H1 (cell line): Measurements from ENCODE around the gene ARHGEF28. TPM values are rescaled to one million over a fixed set of nuclear protein-coding genes. Genes with fewer than 3 reads are reported as not detected.

Source experiments
- CTCF ChIA-PET: fragments of 300-600 bp; sonication (Branson Sonifier 250); formaldehyde crosslinking; loops from one replicate; lab custom pipeline; 2021; ENCODE audit not compliant: partially characterized antibody; lab: Charles Lee
- POLR2A ChIA-PET: fragments of 300-600 bp; sonication (Branson Sonifier 250); formaldehyde crosslinking; loops from one replicate; lab custom pipeline; 2021; ENCODE audit warnings: inconsistent platforms; ENCODE audit not compliant: partially characterized antibody; lab: Charles Lee
- DNase-seq, 2 experiments: peaks; one replicate each; pipeline versions ENCODE4 v3.0.0 to v3.0.0-alpha.2; 2010 to 2022; ENCODE audit warnings: low spot score in 2 of 2, low read depth in 1 of 2, mixed read lengths in 1 of 2
- FAIRE-seq: peaks from 2 replicates; lab custom pipeline; 2011; peaks lifted over from hg19 to GRCh38; lab: Jason Lieb, UNC
- H2AFZ ChIP-seq: 2 replicates; pipeline ENCODE4 v1.8.1; 2012; ENCODE audit warnings: low read length, inconsistent platforms
- H2AK5ac ChIP-seq: 2 replicates; pipeline ENCODE4 v1.6.1; 2013; ENCODE audit warnings: low read depth, low read length
- H2BK120ac ChIP-seq: replicated peaks from 2 replicates; pipeline ENCODE3; 2013; ENCODE audit warnings: low read depth, low read length, inconsistent platforms
- H2BK12ac ChIP-seq: 2 replicates; pipeline ENCODE4 v1.6.1; 2013; ENCODE audit warnings: low read depth, low read length
- H2BK15ac ChIP-seq: 2 replicates; pipeline ENCODE4 v1.6.1; 2013; ENCODE audit warnings: low read length
- H2BK20ac ChIP-seq: 2 replicates; pipeline ENCODE4 v1.6.1; 2013; ENCODE audit warnings: low read length
- H2BK5ac ChIP-seq: 2 replicates; pipeline ENCODE4 v1.6.1; 2013; ENCODE audit warnings: low read depth, low read length
- H3K14ac ChIP-seq: 2 replicates; pipeline ENCODE4 v1.6.1; 2013; ENCODE audit warnings: inconsistent platforms; ENCODE audit not compliant: insufficient read length
- H3K18ac ChIP-seq: 2 replicates; pipeline ENCODE4 v1.6.1; 2013; ENCODE audit warnings: low read length; ENCODE audit errors: extremely low read depth
- H3K23ac ChIP-seq: 2 replicates; pipeline ENCODE4 v1.6.1; 2013; ENCODE audit warnings: inconsistent platforms; ENCODE audit not compliant: insufficient read length
- H3K23me2 ChIP-seq: 2 replicates; pipeline ENCODE4 v1.6.1; 2013; ENCODE audit warnings: low read depth, low read length
- H3K27ac ChIP-seq: 2 replicates; pipeline ENCODE4 v1.6.1; 2011; ENCODE audit warnings: low read depth, low read length, inconsistent platforms
- H3K27me3 ChIP-seq, 4 experiments: replicated peaks in 1 of 4; 1 replicate in 1 of 4; 2 replicates in 3 of 4; pipeline versions ENCODE4 v1.6.1 to v1.8.1; 2011 to 2013; ENCODE audit warnings: low read length in 3 of 4, mild to moderate bottlenecking in 3 of 4, inconsistent platforms in 2 of 4, mixed read lengths in 2 of 4, moderate library complexity in 1 of 4; ENCODE audit not compliant: control insufficient read depth in 3 of 4, insufficient read depth in 3 of 4; ENCODE audit errors: extremely low read depth in 1 of 4
- H3K36me3 ChIP-seq, 4 experiments: 2 replicates each; pipeline versions ENCODE4 v1.6.1 to v1.8.1; 2011 to 2013; ENCODE audit warnings: mild to moderate bottlenecking in 4 of 4, low read length in 3 of 4, moderate library complexity in 2 of 4, control low read depth in 1 of 4, inconsistent platforms in 1 of 4; ENCODE audit not compliant: insufficient read depth in 4 of 4, control insufficient read depth in 2 of 4
- H3K4ac ChIP-seq: replicated peaks from 2 replicates; pipeline ENCODE3; 2013; ENCODE audit warnings: low read length, low read depth, mixed read lengths, inconsistent platforms; ENCODE audit not compliant: insufficient read length
- H3K4me1 ChIP-seq, 4 experiments: replicated peaks in 1 of 4; 1 replicate in 1 of 4; 2 replicates in 3 of 4; pipeline versions ENCODE4 v1.6.1 to v1.8.1; 2011 to 2013; ENCODE audit warnings: low read length in 3 of 4, inconsistent platforms in 2 of 4, mixed read lengths in 1 of 4; ENCODE audit not compliant: insufficient read depth in 4 of 4, control insufficient read depth in 3 of 4
- H3K4me2 ChIP-seq, 2 experiments: 2 replicates each; pipeline versions ENCODE4 v1.6.1 to v1.8.1; 2011 to 2013; ENCODE audit warnings: low read depth in 2 of 2, low read length in 2 of 2, control low read depth in 1 of 2, inconsistent platforms in 1 of 2, mild to moderate bottlenecking in 1 of 2; ENCODE audit not compliant: insufficient read depth in 1 of 2
- H3K4me3 ChIP-seq, 4 experiments: fragments of 200-600, 300-600 bp in 1 of 4; sonication (generic), shearing (Covaris generic), sonication (Bioruptor Twin) in 1 of 4; 2 replicates each; pipeline versions ENCODE4 v1.5.1 to v1.8.1; 2011 to 2016; ENCODE audit warnings: low read length in 4 of 4, low read depth in 3 of 4, control low read depth in 2 of 4, inconsistent platforms in 2 of 4, mild to moderate bottlenecking in 2 of 4, mixed read lengths in 1 of 4, moderate library complexity in 1 of 4; ENCODE audit not compliant: insufficient read depth in 2 of 4; ENCODE audit errors: extremely low read depth in 1 of 4
- H3K56ac ChIP-seq: replicated peaks from 2 replicates; pipeline ENCODE3; 2013; ENCODE audit warnings: low read depth, mild to moderate bottlenecking, mixed read lengths, low read length, inconsistent platforms; ENCODE audit not compliant: insufficient read length
- H3K79me1 ChIP-seq: 2 replicates; pipeline ENCODE4 v1.6.1; 2013; ENCODE audit warnings: low read depth, low read length, control low read depth
- H3K79me2 ChIP-seq, 2 experiments: 2 replicates each; pipeline versions ENCODE4 v1.6.1 to v1.8.1; 2012 to 2013; ENCODE audit warnings: low read length in 2 of 2, mild to moderate bottlenecking in 2 of 2, inconsistent platforms in 1 of 2; ENCODE audit not compliant: insufficient read depth in 2 of 2, control insufficient read depth in 1 of 2
- H3K9ac ChIP-seq, 4 experiments: replicated peaks in 1 of 4; 1 replicate in 1 of 4; 2 replicates in 3 of 4; pipeline versions ENCODE4 v1.6.1 to v1.8.1; 2011 to 2013; ENCODE audit warnings: low read depth in 3 of 4, low read length in 3 of 4, control low read depth in 2 of 4, mild to moderate bottlenecking in 2 of 4, moderate library complexity in 2 of 4, inconsistent platforms in 1 of 4; ENCODE audit errors: extremely low read depth in 1 of 4
- H3K9me3 ChIP-seq, 2 experiments: 2 replicates each; pipeline versions ENCODE4 v1.6.1 to v1.8.1; 2012 to 2013; ENCODE audit warnings: mild to moderate bottlenecking in 2 of 2, moderate library complexity in 2 of 2, control low read depth in 1 of 2, inconsistent platforms in 1 of 2, low read depth in 1 of 2, low read length in 1 of 2, mixed read lengths in 1 of 2; ENCODE audit not compliant: insufficient read depth in 2 of 2
- H4K20me1 ChIP-seq, 2 experiments: replicated peaks in 1 of 2; 2 replicates each; pipeline versions ENCODE3 to v1.8.1; 2011 to 2013; ENCODE audit warnings: inconsistent platforms in 2 of 2, low read length in 2 of 2, mild to moderate bottlenecking in 1 of 2; ENCODE audit not compliant: insufficient read depth in 2 of 2, control insufficient read depth in 1 of 2
- H4K5ac ChIP-seq: 2 replicates; pipeline ENCODE4 v1.6.1; 2013; ENCODE audit warnings: low read length, low read depth, mixed read lengths, inconsistent platforms; ENCODE audit not compliant: insufficient read length
- H4K8ac ChIP-seq: 2 replicates; pipeline ENCODE4 v1.8.0; 2013; ENCODE audit warnings: mild to moderate bottlenecking, moderate library complexity, low read length, inconsistent platforms; ENCODE audit not compliant: insufficient read depth; ENCODE audit errors: extremely low read depth
- H4K91ac ChIP-seq: replicated peaks from 2 replicates; pipeline ENCODE3; 2013; ENCODE audit warnings: low read length, mixed read lengths, inconsistent platforms; ENCODE audit not compliant: insufficient read length
- CREB1 ChIP-seq: IDR thresholded peaks from 2 replicates; pipeline ENCODE4 v1.6.1; 2012; ENCODE audit warnings: inconsistent platforms
- MAFK ChIP-seq: IDR thresholded peaks from 2 replicates; pipeline ENCODE4 v1.6.1; 2012; ENCODE audit warnings: low read depth, mild to moderate bottlenecking, improper control_type of control experiment, low read length
- MAX ChIP-seq: IDR thresholded peaks from 2 replicates; pipeline ENCODE4 v1.6.1; 2012; ENCODE audit warnings: inconsistent platforms
- NANOG ChIP-seq: IDR thresholded peaks from 2 replicates; pipeline ENCODE4 v1.6.1; 2011; ENCODE audit warnings: low read length, low read depth, mild to moderate bottlenecking, inconsistent platforms; ENCODE audit not compliant: insufficient read depth, poor library complexity, severe bottlenecking
- SIX5 ChIP-seq: IDR thresholded peaks from 2 replicates; pipeline ENCODE4 v1.6.1; 2011; ENCODE audit warnings: mild to moderate bottlenecking, low read depth, low read length
- WGBS, 2 experiments: shearing (Covaris generic) in 1 of 2; methylation state at CpG; one replicate each; pipeline versions ENCODE4 v1.1.6 to v1.1.7; 2013 to 2015; ENCODE audit warnings: low lambda C conversion rate in 2 of 2, mixed read lengths in 2 of 2, inconsistent platforms in 1 of 2, low coverage in 1 of 2, missing lambda C conversion rate in 1 of 2; ENCODE audit not compliant: insufficient replicate concordance in 2 of 2, insufficient coverage in 1 of 2, insufficient read length in 1 of 2; ENCODE audit errors: extremely low coverage in 1 of 2, missing lambda C conversion rate in 1 of 2; 5-methylcytosine and 5-hydroxymethylcytosine counted together
- polyA plus RNA-seq, 7 experiments: library from polyadenylated mRNA; depleted of rRNA in 3 of 7; stranded (reverse) in 5 of 7; unstranded in 2 of 7; fragments of >200 nt in 5 of 7; fragments of 200-250 nt in 2 of 7; gene quantifications; 1 replicate in 5 of 7; 2 replicates in 1 of 7; 4 replicates in 1 of 7; pipeline versions ENCODE4 v1.2.1 to v1.2.3, GENCODE V29; 2011 to 2013; ENCODE audit warnings: missing spikeins in 2 of 7, mixed read lengths in 2 of 7
- total RNA-seq: library from RNA; stranded (reverse); fragmentation: NEBNext Ultra II Directional; extraction: Animal tissue kit (Norgen Biotek cat#: 25700); gene quantifications from 2 replicates; pipeline ENCODE4 v1.2.1, GENCODE V29; 2021

The ARHGEF28 gene
- total and polyA plus RNA-seq, 2 of the 8 experiments (the other 6 are each of a cell fraction or from before 2014, with no cell fraction given) = 0.33 to 1.0 TPM

GRCh38 chr5:73732045-73732444 lies 106.0 kb downstream of the ARHGEF28 start:
- DNase-seq (no peak), FAIRE-seq (no peak)
- Histone ChIP-seq H3K18ac (no peak overlapping the region), H4K5ac (no peak overlapping the region), H3K79me1 (no peaks in the 10 kb centered on the region), H3K56ac (no peak overlapping the region), H3K23me2 (no peaks in the 10 kb centered on the region), H2BK15ac (no peak overlapping the region), H3K23ac (no peak overlapping the region), H3K27me3 (no peaks in the 10 kb centered on the region), H3K36me3 (no peaks in the 10 kb centered on the region), H4K91ac (no peak overlapping the region), H3K9me3 (no peaks in the 10 kb centered on the region), H2BK20ac (no peak overlapping the region), H2AK5ac (no peak overlapping the region), H3K27ac (no peak overlapping the region), H3K4me1 (no peaks in the 10 kb centered on the region), H3K9ac (no peak overlapping the region), H3K4ac (no peak overlapping the region), H3K4me3 (no peak overlapping the region), H4K20me1 (no peaks in the 10 kb centered on the region), H4K8ac (no peak overlapping the region), H3K4me2 (no peak overlapping the region), H3K79me2 (no peaks in the 10 kb centered on the region), H2BK12ac (no peak overlapping the region), H3K14ac (no peak overlapping the region), H2BK5ac (no peak overlapping the region), H2BK120ac (no peak overlapping the region), H2AFZ (no peak overlapping the region)
- POLR2A ChIA-PET = interaction anchor here (0.6 to 0.7 kb wide), 3 partner anchors 10 to 166 kb away, joined by 3 to 5 read pairs (median 3); partner anchors contain the start of gene UTP15
- 100% methylated on average over 2 of the region's 2 CpGs; no CpG with 5 or more reads in 1 of the 2 experiments for WGBS, 2 experiments
- TF ChIP-seq SIX5 = no peak
- no peak for TF ChIP-seq CREB1
- TF ChIP-seq MAFK = no peak
- no peak for TF ChIP-seq MAX
- TF ChIP-seq NANOG = no peak
- CTCF ChIA-PET = interaction anchor here (0.6 kb wide), 1 partner anchor 78 kb away, joined by 3 read pairs; no protein-coding TSS in a partner anchor
